Astrocyte (in vitro differentiated cells and primary cell): Measurements from ENCODE around the gene TLN1. TPM values are rescaled to one million over a fixed set of nuclear protein-coding genes. Genes with fewer than 3 reads are reported as not detected.

Experiments
- DNase-seq: peaks from one replicate; pipeline ENCODE4 v3.0.0-alpha.2; 2010; ENCODE audit warnings: low read depth
- FAIRE-seq: peaks from 2 replicates; lab custom pipeline; 2011; peaks lifted over from hg19 to GRCh38; lab: Jason Lieb, UNC
- H2AFZ ChIP-seq: 2 replicates; pipeline ENCODE4 v1.6.0; 2012; ENCODE audit warnings: low read depth, low read length, inconsistent platforms
- H3K27ac ChIP-seq: 2 replicates; pipeline ENCODE4 v1.5.1; 2011; ENCODE audit warnings: low read depth, low read length, inconsistent platforms
- H3K27me3 ChIP-seq: 2 replicates; pipeline ENCODE4 v1.6.0; 2011; ENCODE audit warnings: low read length, inconsistent platforms; ENCODE audit not compliant: insufficient read depth
- H3K36me3 ChIP-seq: 2 replicates; pipeline ENCODE4 v1.5.1; 2011; ENCODE audit warnings: low read length, inconsistent platforms; ENCODE audit not compliant: insufficient read depth
- H3K4me1 ChIP-seq: 2 replicates; pipeline ENCODE4 v1.5.1; 2011; ENCODE audit warnings: low read length, inconsistent platforms; ENCODE audit not compliant: insufficient read depth
- H3K4me2 ChIP-seq: 2 replicates; pipeline ENCODE4 v1.6.0; 2012; ENCODE audit warnings: low read length, inconsistent platforms
- H3K4me3 ChIP-seq: 2 replicates; pipeline ENCODE4 v1.5.1; 2011; ENCODE audit warnings: low read depth, mild to moderate bottlenecking, low read length, inconsistent platforms; ENCODE audit not compliant: insufficient read depth
- H3K79me2 ChIP-seq: 2 replicates; pipeline ENCODE4 v1.6.0; 2012; ENCODE audit warnings: mild to moderate bottlenecking, low read length, inconsistent platforms; ENCODE audit not compliant: insufficient read depth
- H3K9ac ChIP-seq: 2 replicates; pipeline ENCODE4 v1.6.0; 2012; ENCODE audit warnings: mild to moderate bottlenecking, low read length, inconsistent platforms
- H3K9me3 ChIP-seq: 2 replicates; pipeline ENCODE4 v1.5.1; 2012; ENCODE audit warnings: low read depth, mild to moderate bottlenecking, low read length, inconsistent platforms; ENCODE audit not compliant: insufficient read depth
- H4K20me1 ChIP-seq: 2 replicates; pipeline ENCODE4 v1.6.0; 2012; ENCODE audit warnings: low read length, inconsistent platforms; ENCODE audit not compliant: insufficient read depth
- H3K27ac Mint-ChIP-seq: one replicate; pipeline ENCODE4 v1.8.0; 2021; ENCODE audit warnings: mild to moderate bottlenecking, mixed read lengths; ENCODE audit not compliant: unreplicated experiment
- H3K27me3 Mint-ChIP-seq: one replicate; pipeline ENCODE4 v1.8.0; 2021; ENCODE audit warnings: low read depth, mixed read lengths; ENCODE audit not compliant: unreplicated experiment
- H3K36me3 Mint-ChIP-seq: one replicate; pipeline ENCODE4 v1.8.0; 2021; ENCODE audit warnings: low read depth, mixed read lengths; ENCODE audit not compliant: unreplicated experiment
- H3K4me1 Mint-ChIP-seq: one replicate; pipeline ENCODE4 v1.8.0; 2021; ENCODE audit warnings: low read depth, mixed read lengths; ENCODE audit not compliant: unreplicated experiment
- H3K4me3 Mint-ChIP-seq: one replicate; pipeline ENCODE4 v1.8.0; 2021; ENCODE audit warnings: mild to moderate bottlenecking, moderate library complexity, mixed read lengths; ENCODE audit not compliant: unreplicated experiment
- H3K9me3 Mint-ChIP-seq: one replicate; pipeline ENCODE4 v1.8.0; 2021; ENCODE audit warnings: mild to moderate bottlenecking, mixed read lengths; ENCODE audit not compliant: unreplicated experiment
- EZH2 ChIP-seq: IDR thresholded peaks from 2 replicates; pipeline ENCODE4 v1.6.1; 2012; ENCODE audit warnings: mild to moderate bottlenecking, low read length, inconsistent platforms; ENCODE audit not compliant: insufficient read depth
- total RNA-seq: library from RNA; stranded (reverse); gene quantifications from 2 replicates; pipeline ENCODE4 v1.2.1, GENCODE V29; 2021
- TF ChIP-seq, protein P1 (sequence below): IDR thresholded peaks from 2 replicates; pipeline ENCODE4 v1.5.1; 2011; ENCODE audit warnings: low read depth, mild to moderate bottlenecking, inconsistent platforms, low read length, moderate library complexity; ENCODE audit not compliant: insufficient read depth

TLN1 gene
- total RNA-seq, 1 donor from 2014 or later: 525 TPM

DNA sequence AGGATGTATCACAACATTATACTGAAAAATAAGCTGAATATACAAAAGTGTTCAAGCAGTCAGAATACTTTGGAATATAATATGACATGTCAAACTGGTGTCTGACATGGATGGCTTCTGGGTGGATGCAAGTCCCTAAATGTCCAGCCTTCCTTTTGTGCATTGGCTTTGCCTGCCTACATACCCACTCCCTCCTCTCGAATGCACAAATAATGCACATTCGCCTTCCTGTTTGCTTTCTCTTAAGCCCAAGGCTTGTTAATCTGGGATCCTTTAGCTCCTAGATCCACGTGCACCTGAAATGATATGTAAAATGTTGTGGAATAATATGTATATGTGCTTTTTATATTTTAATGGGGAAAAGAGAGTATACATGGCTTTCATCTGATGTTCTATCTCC is 46.5 kb upstream of the TLN1 start:
- Mint-ChIP-seq H3K4me1 (no peaks in the 10 kb centered on the region), H3K27me3 (no peaks in the 10 kb centered on the region), H3K36me3 (peaks cover 1% of the 10 kb centered on the region), H3K9me3 (no peaks in the 10 kb centered on the region), H3K27ac (no peak overlapping the region), H3K4me3 (no peak overlapping the region)
- H3K9me3 ChIP-seq: no peaks in the 10 kb centered on the region
- no peak overlapping the region for H3K4me2 ChIP-seq
- H3K36me3 ChIP-seq: no peaks in the 10 kb centered on the region
- TF ChIP-seq, protein P1, sequence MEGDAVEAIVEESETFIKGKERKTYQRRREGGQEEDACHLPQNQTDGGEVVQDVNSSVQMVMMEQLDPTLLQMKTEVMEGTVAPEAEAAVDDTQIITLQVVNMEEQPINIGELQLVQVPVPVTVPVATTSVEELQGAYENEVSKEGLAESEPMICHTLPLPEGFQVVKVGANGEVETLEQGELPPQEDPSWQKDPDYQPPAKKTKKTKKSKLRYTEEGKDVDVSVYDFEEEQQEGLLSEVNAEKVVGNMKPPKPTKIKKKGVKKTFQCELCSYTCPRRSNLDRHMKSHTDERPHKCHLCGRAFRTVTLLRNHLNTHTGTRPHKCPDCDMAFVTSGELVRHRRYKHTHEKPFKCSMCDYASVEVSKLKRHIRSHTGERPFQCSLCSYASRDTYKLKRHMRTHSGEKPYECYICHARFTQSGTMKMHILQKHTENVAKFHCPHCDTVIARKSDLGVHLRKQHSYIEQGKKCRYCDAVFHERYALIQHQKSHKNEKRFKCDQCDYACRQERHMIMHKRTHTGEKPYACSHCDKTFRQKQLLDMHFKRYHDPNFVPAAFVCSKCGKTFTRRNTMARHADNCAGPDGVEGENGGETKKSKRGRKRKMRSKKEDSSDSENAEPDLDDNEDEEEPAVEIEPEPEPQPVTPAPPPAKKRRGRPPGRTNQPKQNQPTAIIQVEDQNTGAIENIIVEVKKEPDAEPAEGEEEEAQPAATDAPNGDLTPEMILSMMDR: no peak
- TF ChIP-seq EZH2: no peak
- no peak overlapping the region for H3K9ac ChIP-seq
- no peaks in the 10 kb centered on the region for H3K79me2 ChIP-seq
- H4K20me1 ChIP-seq: no peaks in the 10 kb centered on the region
- H3K27me3 ChIP-seq: peaks cover 14% of the 10 kb centered on the region
- H3K4me1 ChIP-seq: no peaks in the 10 kb centered on the region
- H3K4me3 ChIP-seq: no peak overlapping the region
- DNase-seq (no peak), FAIRE-seq (no peak)
- H3K27ac ChIP-seq: no peak overlapping the region
- no peak overlapping the region for H2AFZ ChIP-seq

DNA sequence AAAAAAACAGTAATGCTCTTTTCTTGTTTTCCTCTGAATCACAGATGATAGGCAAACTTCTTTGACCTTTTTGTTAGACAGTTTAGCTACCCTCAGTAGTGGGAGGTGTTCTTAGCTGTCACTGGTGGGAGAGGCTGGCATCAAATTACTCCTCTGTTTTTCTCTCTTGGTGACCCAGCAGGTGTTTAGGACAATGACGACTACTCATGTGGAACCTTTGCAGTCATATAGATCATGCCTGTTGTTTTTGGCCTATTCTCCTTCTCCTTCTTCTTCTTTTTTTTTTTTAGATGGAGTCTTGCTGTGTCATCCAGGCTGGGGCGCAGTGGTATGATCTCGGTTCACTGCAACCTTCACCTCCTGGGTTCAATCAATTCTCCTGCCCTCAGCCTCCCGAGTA is 44.0 kb upstream of the TLN1 start:
- DNase-seq (no peak), FAIRE-seq (no peak)
- Histone ChIP-seq H3K9ac (no peak overlapping the region), H2AFZ (no peak overlapping the region), H3K4me2 (no peak overlapping the region), H3K9me3 (no peaks in the 10 kb centered on the region), H3K27ac (no peak overlapping the region), H3K79me2 (no peaks in the 10 kb centered on the region), H3K27me3 (peaks cover 19% of the 10 kb centered on the region), H3K4me3 (no peak overlapping the region), H4K20me1 (no peaks in the 10 kb centered on the region), H3K4me1 (no peaks in the 10 kb centered on the region), H3K36me3 (no peaks in the 10 kb centered on the region)
- Mint-ChIP-seq H3K36me3 (no peaks in the 10 kb centered on the region), H3K4me1 (no peaks in the 10 kb centered on the region), H3K27me3 (no peaks in the 10 kb centered on the region), H3K27ac (no peak overlapping the region), H3K9me3 (no peaks in the 10 kb centered on the region), H3K4me3 (no peak overlapping the region)
- TF ChIP-seq, protein P1: no peak

DNA sequence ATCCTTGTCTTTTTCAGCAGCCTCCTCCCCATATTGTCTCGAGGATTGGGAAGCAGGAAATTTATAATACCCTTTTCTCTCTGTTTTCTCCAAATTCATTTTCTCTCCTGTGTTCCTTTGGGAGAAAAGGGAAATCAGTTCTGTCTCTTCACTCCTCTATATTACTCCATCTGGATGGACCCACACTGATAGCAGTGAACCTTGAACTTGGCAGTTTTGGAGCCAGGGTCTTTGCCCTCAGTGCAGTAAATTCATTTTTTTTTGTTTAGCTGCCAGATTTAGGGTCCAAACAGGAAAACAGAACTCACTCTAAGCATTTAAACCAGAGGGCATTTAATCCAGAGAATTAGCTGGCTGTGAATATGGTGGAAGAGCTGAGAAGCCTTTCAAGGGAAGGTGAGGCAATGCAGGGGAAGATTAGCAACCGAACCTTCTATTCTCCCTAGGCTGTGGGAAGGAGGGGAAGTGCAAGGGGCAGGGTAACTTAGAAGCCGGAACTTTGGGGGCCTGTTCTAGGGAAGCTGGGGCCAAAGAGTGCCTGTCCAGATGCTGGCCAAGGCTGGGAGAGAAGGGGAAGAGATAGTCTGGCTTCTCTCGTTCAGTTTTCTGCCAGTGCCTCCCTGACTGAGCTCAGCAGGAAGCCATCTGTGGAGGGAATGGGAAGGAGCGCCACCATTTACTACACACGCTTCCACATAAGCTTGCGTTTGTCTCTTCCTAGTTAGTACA is 43.1 kb upstream of the TLN1 start:
- Histone ChIP-seq H3K27me3 (peaks cover 28% of the 10 kb centered on the region), H3K27ac (no peak overlapping the region), H3K4me2 (no peak overlapping the region), H4K20me1 (no peaks in the 10 kb centered on the region), H3K4me3 (no peak overlapping the region), H2AFZ (peak overlapping the region; percentile 32), H3K36me3 (no peaks in the 10 kb centered on the region), H3K79me2 (no peaks in the 10 kb centered on the region), H3K9ac (no peak overlapping the region), H3K9me3 (no peaks in the 10 kb centered on the region), H3K4me1 (no peaks in the 10 kb centered on the region)
- DNase-seq: no peak
- no peak overlapping the region for H3K4me3 Mint-ChIP-seq
- no peaks in the 10 kb centered on the region for H3K4me1 Mint-ChIP-seq
- H3K27me3 Mint-ChIP-seq: no peaks in the 10 kb centered on the region
- no peaks in the 10 kb centered on the region for H3K9me3 Mint-ChIP-seq
- TF ChIP-seq, protein P1: no peak
- TF ChIP-seq EZH2: no peak
- H3K36me3 Mint-ChIP-seq: no peaks in the 10 kb centered on the region
- no peak overlapping the region for H3K27ac Mint-ChIP-seq
- no peak for FAIRE-seq
